ENCODE results near the gene HEY2. TPM values are rescaled to one million over a fixed set of nuclear protein-coding genes. Genes with fewer than 3 reads are reported as not detected.

Gene HEY2
- total and polyA plus RNA-seq, 2 donors (not counting 3 experiments of a cell fraction or from before 2014, with no cell fraction given): 0.07 TPM; not detected in 1

GRCh38 chr6:125797886-125798444 lies 48.5 kb downstream of the HEY2 start:
- Histone ChIP-seq H4K20me1 (replicated peaks; ENCODE audit: control insufficient read depth, extremely low read depth, insufficient read depth, low read length) (no peaks in the 10 kb centered on the region), H3K36me3 (ENCODE audit: control insufficient read depth in 2 of 2, extremely low read depth in 1 of 2, insufficient read depth in 2 of 2, low read length in 2 of 2) (peaks cover 0 to 1% of the 10 kb centered on the region in 2 experiments), H3K4me2 (ENCODE audit: insufficient read depth, low read length) (no peak overlapping the region), H2AFZ (ENCODE audit: low read depth, low read length) (no peak overlapping the region), H3K9ac (replicated peaks; ENCODE audit: extremely low read depth, insufficient read depth, low read length) (no peak overlapping the region), H3K4me3 (replicated peaks in 1 of 3; ENCODE audit: insufficient read depth in 1 of 3, low read depth in 1 of 3, low read length in 3 of 3) (no peak overlapping the region), H3K79me2 (ENCODE audit: control insufficient read depth, insufficient read depth, low read length) (peaks cover 69% of the 10 kb centered on the region), H3K4me1 (ENCODE audit: control insufficient read depth, extremely low read depth, insufficient read depth, low read length) (peaks cover 41% of the 10 kb centered on the region), H3K27ac (ENCODE audit: insufficient read depth, low read depth, low read length) (no peak overlapping the region), H3K9me3 (replicated peaks; ENCODE audit: control insufficient read depth, insufficient read depth, low read length) (no peaks in the 10 kb centered on the region), H3K9me1 (replicated peaks; ENCODE audit: control insufficient read depth, extremely low read depth, insufficient read depth, low read length) (no peaks in the 10 kb centered on the region), H3K27me3 (ENCODE audit: control insufficient read depth in 2 of 2, insufficient read depth in 2 of 2, low read length in 2 of 2) (no peaks in the 10 kb centered on the region)
- TF ChIP-seq GATA2 (IDR thresholded peaks at IDR 0.05; ENCODE audit: insufficient read depth, insufficient read length, low read depth, low read length): no peak
- TF ChIP-seq JUN (IDR thresholded peaks at IDR 0.05; ENCODE audit: borderline replicate concordance, insufficient read depth, insufficient read length, low read depth): no peak
- no peak for TF ChIP-seq MAX (IDR thresholded peaks at IDR 0.05; ENCODE audit: insufficient read depth, insufficient read length)
- no peak for TF ChIP-seq EZH2 (IDR thresholded peaks at IDR 0.05; ENCODE audit: borderline replicate concordance, low read depth, low read length, severe bottlenecking)
- no peak for TF ChIP-seq POLR2AphosphoS5 (IDR thresholded peaks at IDR 0.05; ENCODE audit: insufficient read depth, low read depth, low read length)
- no peak for TF ChIP-seq POLR2A (IDR thresholded peaks at IDR 0.05; ENCODE audit: low read depth, low read length)
- TF ChIP-seq CTCF (IDR thresholded peaks at IDR 0.05; ENCODE audit: extremely low read depth in 1 of 2, insufficient read depth in 1 of 2, low read depth in 1 of 2, low read length in 2 of 2): no peak
- no peak for TF ChIP-seq FOS (IDR thresholded peaks at IDR 0.05; ENCODE audit: borderline replicate concordance, insufficient read depth, low read length)
- no peak for TF ChIP-seq MYC (IDR thresholded peaks at IDR 0.05; ENCODE audit: low read depth, low read length)
- DNase-seq (ENCODE audit: low read depth, low spot score): no peak
- CTCF ChIA-PET: interaction anchor here (0.6 to 1.5 kb wide), 2 partner anchors 158 to 485 kb away, joined by 3 to 4 read pairs; partner anchors contain the start of gene HINT3
- POLR2A ChIA-PET: no interaction called here
- no TSS peak for BruUV-seq (replicated peaks)
- intact Hi-C loops (cut with micrococcal nuclease) (no loop called here), dilution Hi-C loops (cut with MboI; ENCODE audit: extremely low pct_ligation_motif_present, low sequenced_read_pairs) (no loop called here)
- FAIRE-seq: no peak

Measured in endothelial cell of umbilical vein (primary cell).